Peyer's patch (tissue), 4 donors: ENCODE data around the gene THAP11.

Experiments used
- CTCF ChIP-seq, 6 experiments: fragments of 450-650 bp in 4 of 6; fragments of 200-600 bp in 2 of 6; sonication (generic) in 1 of 6; IDR thresholded peaks; one replicate each; pipeline ENCODE4 v1.5.1; 2017 to 2019; ENCODE audit warnings: antibody characterized with exemption in 6 of 6, mild to moderate bottlenecking in 3 of 6, moderate library complexity in 1 of 6
- POLR2A ChIP-seq, 2 donors: fragments of 450-650 bp; IDR thresholded peaks; one replicate each; pipeline ENCODE4 v1.5.1; 2017; ENCODE audit warnings: antibody characterized with exemption in 2 of 2, mild to moderate bottlenecking in 2 of 2, moderate library complexity in 2 of 2

- TF ChIP-seq POLR2A (IDR thresholded peaks at IDR 0.05) (no peak), CTCF (IDR thresholded peaks at IDR 0.05) (no peak)
Observed at GRCh38 chr16:67804853-67805542, 37.1 kb upstream of the THAP11 start.
